ENCODE results near the gene NPFFR1.

The NPFFR1 gene

GRCh38 chr10:70277396-70278030, 6.3 kb downstream of the NPFFR1 start:
- TF ChIP-seq POLR2AphosphoS5 (IDR thresholded peaks at IDR 0.05; ENCODE audit: low read depth, low read length) (no peak), TAF1 (IDR thresholded peaks at IDR 0.05; ENCODE audit: borderline replicate concordance, insufficient read depth, low read length) (no peak), FOXP2 (optimal IDR thresholded peaks at IDR 0.05; ENCODE audit: borderline replicate concordance, extremely low read depth, extremely low read length, insufficient read depth) (no peak), SIN3A (IDR thresholded peaks at IDR 0.05; ENCODE audit: borderline replicate concordance, insufficient read depth, low read length) (no peak), REST (IDR thresholded peaks at IDR 0.05; ENCODE audit: insufficient read depth in 1 of 2, low read depth in 2 of 2, low read length in 2 of 2) (no peak)

- TF ChIP-seq POLR2AphosphoS5 (IDR thresholded peaks at IDR 0.05; ENCODE audit: low read depth, low read length) = no peak
- no peak for TF ChIP-seq FOXP2 (optimal IDR thresholded peaks at IDR 0.05; ENCODE audit: borderline replicate concordance, extremely low read depth, extremely low read length, insufficient read depth)
- no peak for TF ChIP-seq REST (IDR thresholded peaks at IDR 0.05; ENCODE audit: insufficient read depth in 1 of 2, low read depth in 2 of 2, low read length in 2 of 2)
- TF ChIP-seq SIN3A (IDR thresholded peaks at IDR 0.05; ENCODE audit: borderline replicate concordance, insufficient read depth, low read length) = no peak
- no peak for TF ChIP-seq TAF1 (IDR thresholded peaks at IDR 0.05; ENCODE audit: borderline replicate concordance, insufficient read depth, low read length)
Measured at GRCh38 chr10:70274643-70275042, 9.2 kb downstream of the NPFFR1 start.

GRCh38 chr10:70272925-70273316, 10.9 kb downstream of the NPFFR1 start:
- no peak for TF ChIP-seq POLR2AphosphoS5 (IDR thresholded peaks at IDR 0.05; ENCODE audit: low read depth, low read length)
- TF ChIP-seq REST (IDR thresholded peaks at IDR 0.05; ENCODE audit: insufficient read depth in 1 of 2, low read depth in 2 of 2, low read length in 2 of 2) = no peak
- TF ChIP-seq TAF1 (IDR thresholded peaks at IDR 0.05; ENCODE audit: borderline replicate concordance, insufficient read depth, low read length) = no peak
- no peak for TF ChIP-seq FOXP2 (optimal IDR thresholded peaks at IDR 0.05; ENCODE audit: borderline replicate concordance, extremely low read depth, extremely low read length, insufficient read depth)
- no peak for TF ChIP-seq SIN3A (IDR thresholded peaks at IDR 0.05; ENCODE audit: borderline replicate concordance, insufficient read depth, low read length)

- no peak for TF ChIP-seq POLR2AphosphoS5 (IDR thresholded peaks at IDR 0.05; ENCODE audit: low read depth, low read length)
- TF ChIP-seq SIN3A (IDR thresholded peaks at IDR 0.05; ENCODE audit: borderline replicate concordance, insufficient read depth, low read length) = no peak
- TF ChIP-seq TAF1 (IDR thresholded peaks at IDR 0.05; ENCODE audit: borderline replicate concordance, insufficient read depth, low read length) = no peak
- TF ChIP-seq REST (IDR thresholded peaks at IDR 0.05; ENCODE audit: insufficient read depth in 1 of 2, low read depth in 2 of 2, low read length in 2 of 2) = no peak
- no peak for TF ChIP-seq FOXP2 (optimal IDR thresholded peaks at IDR 0.05; ENCODE audit: borderline replicate concordance, extremely low read depth, extremely low read length, insufficient read depth)
Measured at GRCh38 chr10:70271996-70272924, 11.5 kb downstream of the NPFFR1 start.
